A549 (cell line): ENCODE results near the gene TMEM9. TPM values are rescaled to one million over a fixed set of nuclear protein-coding genes. Genes with fewer than 3 reads are reported as not detected.

Experiments used
- ATAC-seq, 2 experiments: fragments of 200-7000 bp in 1 of 2; fragments of >200 bp in 1 of 2; cut with Nextera tagmentation in 1 of 2; cut with Tn5 transposase in 1 of 2; 3 replicates each; pipeline versions ENCODE4 v1.8.0 to v1.9.1; 2018 to 2020; ENCODE audit warnings: mild to moderate bottlenecking in 1 of 2, moderate library complexity in 1 of 2
- CTCF ChIA-PET: fragments of 300-600 bp; sonication (Branson Sonifier 250); formaldehyde crosslinking; extraction: SDS; loops from one replicate; lab custom pipeline; 2021; ENCODE audit warnings: antibody characterized with exemption, inconsistent platforms; lab: Yijun Ruan, JAX
- POLR2A ChIA-PET: fragments of 350-600 bp; formaldehyde crosslinking; extraction: SDS; loops from one replicate; lab custom pipeline; 2021; ENCODE audit warnings: antibody characterized with exemption, inconsistent platforms; lab: Yijun Ruan, JAX
- DNase-seq, 2 experiments: peaks; one replicate each; pipeline versions ENCODE4 v3.0.0 to v3.0.0-alpha.2; 2011 to 2016; ENCODE audit warnings: low read depth in 1 of 2, low spot score in 1 of 2
- FAIRE-seq: peaks from 2 replicates; lab custom pipeline; 2011; peaks lifted over from hg19 to GRCh38; lab: Jason Lieb, UNC
- H3K27ac ChIP-seq, 2 experiments: fragments of >200 bp; sonication (Bioruptor Twin); formaldehyde crosslinking; 3 replicates each; pipeline ENCODE4 v1.5.1; 2016 to 2017
- H3K4me1 ChIP-seq: fragments of >200 bp; sonication (Bioruptor Twin); formaldehyde crosslinking; 3 replicates; pipeline ENCODE4 v1.6.1; 2016
- H3K4me2 ChIP-seq: fragments of >200 bp; sonication (Bioruptor Twin); formaldehyde crosslinking; 3 replicates; pipeline ENCODE4 v1.6.1; 2016
- H3K4me3 ChIP-seq: fragments of >200 bp; sonication (Bioruptor Twin); formaldehyde crosslinking; 3 replicates; pipeline ENCODE4 v1.5.1; 2016
- H3K9me3 ChIP-seq: fragments of >200 bp; sonication (Bioruptor Twin); formaldehyde crosslinking; 3 replicates; pipeline ENCODE4 v1.6.1; 2016
- CEBPB ChIP-seq, 2 experiments: fragments of >200 bp in 1 of 2; sonication (Bioruptor Twin) in 1 of 2; formaldehyde crosslinking in 1 of 2; IDR thresholded peaks; 2 replicates each; pipeline ENCODE4 v1.6.1; 2012 to 2016
- CHD4 ChIP-seq: fragments of 200-600 bp; sonication (generic); IDR thresholded peaks from 2 replicates; pipeline ENCODE4 v1.6.1; 2016; ENCODE audit warnings: antibody characterized with exemption, mild to moderate bottlenecking, borderline replicate concordance
- EP300 ChIP-seq, 2 experiments: fragments of >200 bp; sonication (Bioruptor Twin); formaldehyde crosslinking; IDR thresholded peaks; 2 replicates in 1 of 2; 3 replicates in 1 of 2; pipeline ENCODE4 v1.6.1; 2016 to 2017
- ESRRA ChIP-seq: fragments of 150-350 bp; IDR thresholded peaks from 2 replicates; pipeline ENCODE4 v1.6.1; 2014; ENCODE audit warnings: mild to moderate bottlenecking, low read length, borderline replicate concordance
- FOXS1 ChIP-seq: fragments of 250-450 bp; sonication (Bioruptor Pico); IDR thresholded peaks from 2 replicates; pipeline ENCODE4 v1.5.0; 2020; ENCODE audit warnings: mild to moderate bottlenecking, moderate library complexity
- HDAC2 ChIP-seq: fragments of 200-600 bp; sonication (generic); IDR thresholded peaks from 2 replicates; pipeline ENCODE4 v1.6.1; 2016
- HOXB5 ChIP-seq: fragments of 250-450 bp; sonication (Bioruptor Pico); IDR thresholded peaks from 2 replicates; pipeline ENCODE4 v1.5.0; 2020; ENCODE audit warnings: mild to moderate bottlenecking, moderate library complexity
- JUN ChIP-seq, 2 experiments: fragments of >200 bp; sonication (Bioruptor Twin); formaldehyde crosslinking; IDR thresholded peaks; 2 replicates in 1 of 2; 3 replicates in 1 of 2; pipeline ENCODE4 v1.6.1; 2016 to 2017
- RARB ChIP-seq: fragments of 250-450 bp; sonication (Bioruptor Pico); IDR thresholded peaks from 2 replicates; pipeline ENCODE4 v1.8.0; 2021; ENCODE audit warnings: mild to moderate bottlenecking, moderate library complexity
- TP53 ChIP-seq: fragments of 250-450 bp; sonication (Bioruptor Pico); IDR thresholded peaks from 2 replicates; pipeline ENCODE4 v1.5.0; 2021; ENCODE audit warnings: mild to moderate bottlenecking, moderate library complexity
- ZC3H11A ChIP-seq: fragments of 450-650 bp; IDR thresholded peaks from 2 replicates; pipeline ENCODE4 v1.6.1; 2014; ENCODE audit warnings: antibody characterized with exemption, mild to moderate bottlenecking
- ZSCAN20 ChIP-seq: fragments of 250-450 bp; sonication (Bioruptor Pico); IDR thresholded peaks from 2 replicates; pipeline ENCODE4 v1.8.0; 2022; ENCODE audit warnings: mild to moderate bottlenecking, moderate library complexity
- WGBS: methylation state at CpG from one replicate; pipeline ENCODE4 v1.1.6; 2017; ENCODE audit errors: missing lambda C conversion rate; 5-methylcytosine and 5-hydroxymethylcytosine counted together
- polyA minus RNA-seq: library from RNA; depleted of rRNA, polyadenylated mRNA; stranded (reverse); fragments of >200 nt; gene quantifications from 2 replicates; pipeline ENCODE4 v1.2.3, GENCODE V29; 2011; rRNA and poly(A)+ RNA removed
- polyA plus RNA-seq, 4 experiments: library from polyadenylated mRNA; depleted of rRNA in 3 of 4; stranded (reverse); fragments of >200 nt; fragmentation: RNase III in 1 of 4; extraction: RNeasy Plus Mini Kit Qiagen cat#74134 plus additional on column Dnase treatment in 1 of 4; gene quantifications; 2 replicates in 3 of 4; 3 replicates in 1 of 4; pipeline ENCODE4 v1.2.3, GENCODE V29; 2011 to 2017
- TF ChIP-seq, protein P1 (sequence below): fragments of >200 bp; sonication (Bioruptor Twin); formaldehyde crosslinking; IDR thresholded peaks from 3 replicates; pipeline ENCODE4 v1.6.1; 2016
- TF ChIP-seq, protein P2 (sequence below): fragments of >200 bp; sonication (Bioruptor Twin); formaldehyde crosslinking; IDR thresholded peaks from 2 replicates; pipeline ENCODE4 v1.6.1; 2016
- TF ChIP-seq, protein P3 (sequence below): IDR thresholded peaks from 2 replicates; pipeline ENCODE4 v1.6.1; 2012
- TF ChIP-seq, protein P4 (sequence below): fragments of 200-600 bp; sonication (generic); IDR thresholded peaks from 2 replicates; pipeline ENCODE4 v1.6.1; 2016; ENCODE audit warnings: antibody characterized with exemption, mild to moderate bottlenecking, moderate library complexity
- TF ChIP-seq, protein P5 (sequence below): IDR thresholded peaks from 2 replicates; pipeline ENCODE4 v1.6.1; 2012; ENCODE audit warnings: low read depth, borderline replicate concordance

The TMEM9 gene
- polyA plus RNA-seq (2011; rRNA removed) (97.0 and 119 TPM in 2 replicates), polyA plus RNA-seq (2017; fragmentation: RNase III; extraction: RNeasy Plus Mini Kit Qiagen cat#74134 plus additional on column Dnase treatment) (75.7 to 86.8 TPM (median 83.3 TPM) in 3 replicates), polyA minus RNA-seq (68.8 and 75.9 TPM in 2 replicates)
- 110 and 139 TPM in 2 replicates for polyA plus RNA-seq (2012; cell fraction: cytosol; rRNA removed)
- polyA plus RNA-seq (2012; cell fraction: nucleus; rRNA removed), result 114 and 137 TPM in 2 replicates

DNA sequence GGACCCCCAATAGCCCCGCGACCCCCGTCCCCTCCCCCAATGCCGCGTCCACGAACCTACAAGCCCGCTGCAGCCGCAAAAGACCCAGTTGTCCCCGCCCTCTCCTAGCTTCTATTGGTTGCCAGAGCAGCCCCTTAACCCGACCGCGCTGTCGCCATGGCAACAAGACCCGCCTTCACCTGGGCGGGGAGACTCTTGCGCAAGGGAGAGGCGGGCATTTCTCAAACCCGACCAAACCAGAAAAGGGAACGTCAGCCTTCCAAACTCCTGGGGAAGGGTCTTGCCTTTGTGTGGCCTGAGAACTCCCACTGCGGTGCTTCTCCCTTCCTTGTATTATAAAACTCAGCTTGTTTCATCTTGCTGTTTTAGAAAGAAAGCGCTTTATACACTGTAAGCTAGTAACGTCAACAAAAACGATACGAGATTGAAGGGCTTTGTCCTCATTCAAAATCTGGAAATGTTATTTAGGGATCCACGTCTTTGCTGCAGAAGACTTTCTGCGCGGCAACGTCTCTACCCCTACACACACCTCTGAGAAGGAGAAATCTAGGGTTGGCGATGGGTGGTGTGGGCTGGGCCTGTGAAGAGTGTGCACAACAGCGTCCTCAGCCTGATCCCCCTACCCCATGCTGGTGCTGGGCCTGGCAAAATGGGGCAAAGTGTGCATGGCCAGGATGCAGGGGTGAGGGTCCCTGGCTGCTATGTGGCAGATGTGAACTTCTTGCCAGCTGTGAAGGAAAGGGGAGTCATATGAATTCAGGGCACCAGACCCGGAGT is at the start of gene TMEM9:
TSS of gene TMEM9 (minus strand) at position 86 of the 777 bp plus-strand sequence. CDS start 551 bp downstream, outside the sequence.
- WGBS, result 28% methylated on average over 21 of the region's 31 CpGs
- ChIA-PET POLR2A (interaction anchor here (0.6 to 1.3 kb wide), 4 partner anchors 9 to 17 kb away, joined by 3 to 5 read pairs (median 5); no protein-coding TSS in a partner anchor), CTCF (interaction anchor here (0.6 to 11.5 kb wide), 9 partner anchors 10 to 111 kb away, joined by 3 to 112 read pairs (median 4); no protein-coding TSS in a partner anchor)
- Histone ChIP-seq H3K27ac (peak within 1 kb of the TSS; percentile 91 to 97), H3K4me3 (peak within 1 kb of the TSS; percentile 95), H3K4me1 (peaks cover 7% of the 10 kb centered on the region), H3K4me2 (peak within 1 kb of the TSS; percentile 94), H3K9me3 (no peaks in the 10 kb centered on the region)
- peak; percentile 93 to 97 for DNase-seq
- FAIRE-seq, result peak; percentile 13
- TF ChIP-seq TP53, result no peak
- TF ChIP-seq, protein P1, sequence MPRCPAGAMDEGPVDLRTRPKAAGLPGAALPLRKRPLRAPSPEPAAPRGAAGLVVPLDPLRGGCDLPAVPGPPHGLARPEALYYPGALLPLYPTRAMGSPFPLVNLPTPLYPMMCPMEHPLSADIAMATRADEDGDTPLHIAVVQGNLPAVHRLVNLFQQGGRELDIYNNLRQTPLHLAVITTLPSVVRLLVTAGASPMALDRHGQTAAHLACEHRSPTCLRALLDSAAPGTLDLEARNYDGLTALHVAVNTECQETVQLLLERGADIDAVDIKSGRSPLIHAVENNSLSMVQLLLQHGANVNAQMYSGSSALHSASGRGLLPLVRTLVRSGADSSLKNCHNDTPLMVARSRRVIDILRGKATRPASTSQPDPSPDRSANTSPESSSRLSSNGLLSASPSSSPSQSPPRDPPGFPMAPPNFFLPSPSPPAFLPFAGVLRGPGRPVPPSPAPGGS, result 0 out of 3 replicates have a peak, but pooled peaks have one; percentile 74
- TF ChIP-seq, protein P2, sequence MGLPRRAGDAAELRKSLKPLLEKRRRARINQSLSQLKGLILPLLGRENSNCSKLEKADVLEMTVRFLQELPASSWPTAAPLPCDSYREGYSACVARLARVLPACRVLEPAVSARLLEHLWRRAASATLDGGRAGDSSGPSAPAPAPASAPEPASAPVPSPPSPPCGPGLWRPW, result peak; percentile 39; the same call in 1 of the 2 replicates
- no peak for TF ChIP-seq CHD4
- no peak for TF ChIP-seq FOXS1
- no peak for TF ChIP-seq EP300 (IDR thresholded peaks at IDR 0.05)
- TF ChIP-seq CEBPB (IDR thresholded peaks at IDR 0.05), result peak; percentile 97 to 100
- no peak for TF ChIP-seq HDAC2
- TF ChIP-seq, protein P3, sequence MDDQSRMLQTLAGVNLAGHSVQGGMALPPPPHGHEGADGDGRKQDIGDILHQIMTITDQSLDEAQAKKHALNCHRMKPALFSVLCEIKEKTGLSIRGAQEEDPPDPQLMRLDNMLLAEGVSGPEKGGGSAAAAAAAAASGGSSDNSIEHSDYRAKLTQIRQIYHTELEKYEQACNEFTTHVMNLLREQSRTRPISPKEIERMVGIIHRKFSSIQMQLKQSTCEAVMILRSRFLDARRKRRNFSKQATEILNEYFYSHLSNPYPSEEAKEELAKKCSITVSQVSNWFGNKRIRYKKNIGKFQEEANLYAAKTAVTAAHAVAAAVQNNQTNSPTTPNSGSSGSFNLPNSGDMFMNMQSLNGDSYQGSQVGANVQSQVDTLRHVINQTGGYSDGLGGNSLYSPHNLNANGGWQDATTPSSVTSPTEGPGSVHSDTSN, result peak; percentile 91
- ATAC-seq, result peak; percentile 88 to 95

DNA sequence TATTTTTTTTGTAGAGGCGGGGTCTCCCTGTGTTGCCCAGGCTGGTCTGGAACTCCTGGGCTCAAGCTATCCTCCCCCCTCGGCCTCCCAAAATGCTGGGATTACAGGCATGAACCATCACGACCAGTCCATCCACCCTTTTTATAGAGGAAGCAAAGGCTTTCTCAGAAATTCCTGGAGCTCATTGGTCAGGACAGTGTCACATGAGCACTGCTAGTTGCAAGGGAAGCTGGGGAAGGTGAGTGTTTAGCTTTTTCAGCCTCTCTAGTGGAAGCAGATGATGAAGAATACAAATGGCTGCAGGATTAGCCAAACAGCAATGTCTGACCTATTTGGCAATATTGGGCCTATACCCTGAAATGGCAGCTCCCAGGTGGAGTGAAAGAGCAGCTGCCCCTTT is 44.3 kb upstream of the TMEM9 start:
- no peak for TF ChIP-seq RARB (CRISPR knock-in tag)
- TF ChIP-seq ZSCAN20 (CRISPR knock-in tag), result no peak
- TF ChIP-seq, protein P2, result no peak
- no peak for TF ChIP-seq HOXB5
- TF ChIP-seq FOXS1, result no peak
- TF ChIP-seq JUN (IDR thresholded peaks at IDR 0.05), result no peak
- TF ChIP-seq, protein P4, sequence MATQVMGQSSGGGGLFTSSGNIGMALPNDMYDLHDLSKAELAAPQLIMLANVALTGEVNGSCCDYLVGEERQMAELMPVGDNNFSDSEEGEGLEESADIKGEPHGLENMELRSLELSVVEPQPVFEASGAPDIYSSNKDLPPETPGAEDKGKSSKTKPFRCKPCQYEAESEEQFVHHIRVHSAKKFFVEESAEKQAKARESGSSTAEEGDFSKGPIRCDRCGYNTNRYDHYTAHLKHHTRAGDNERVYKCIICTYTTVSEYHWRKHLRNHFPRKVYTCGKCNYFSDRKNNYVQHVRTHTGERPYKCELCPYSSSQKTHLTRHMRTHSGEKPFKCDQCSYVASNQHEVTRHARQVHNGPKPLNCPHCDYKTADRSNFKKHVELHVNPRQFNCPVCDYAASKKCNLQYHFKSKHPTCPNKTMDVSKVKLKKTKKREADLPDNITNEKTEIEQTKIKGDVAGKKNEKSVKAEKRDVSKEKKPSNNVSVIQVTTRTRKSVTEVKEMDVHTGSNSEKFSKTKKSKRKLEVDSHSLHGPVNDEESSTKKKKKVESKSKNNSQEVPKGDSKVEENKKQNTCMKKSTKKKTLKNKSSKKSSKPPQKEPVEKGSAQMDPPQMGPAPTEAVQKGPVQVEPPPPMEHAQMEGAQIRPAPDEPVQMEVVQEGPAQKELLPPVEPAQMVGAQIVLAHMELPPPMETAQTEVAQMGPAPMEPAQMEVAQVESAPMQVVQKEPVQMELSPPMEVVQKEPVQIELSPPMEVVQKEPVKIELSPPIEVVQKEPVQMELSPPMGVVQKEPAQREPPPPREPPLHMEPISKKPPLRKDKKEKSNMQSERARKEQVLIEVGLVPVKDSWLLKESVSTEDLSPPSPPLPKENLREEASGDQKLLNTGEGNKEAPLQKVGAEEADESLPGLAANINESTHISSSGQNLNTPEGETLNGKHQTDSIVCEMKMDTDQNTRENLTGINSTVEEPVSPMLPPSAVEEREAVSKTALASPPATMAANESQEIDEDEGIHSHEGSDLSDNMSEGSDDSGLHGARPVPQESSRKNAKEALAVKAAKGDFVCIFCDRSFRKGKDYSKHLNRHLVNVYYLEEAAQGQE, result no peak
- no peak for TF ChIP-seq ZC3H11A
- TF ChIP-seq ESRRA, result no peak
- TF ChIP-seq, protein P5, sequence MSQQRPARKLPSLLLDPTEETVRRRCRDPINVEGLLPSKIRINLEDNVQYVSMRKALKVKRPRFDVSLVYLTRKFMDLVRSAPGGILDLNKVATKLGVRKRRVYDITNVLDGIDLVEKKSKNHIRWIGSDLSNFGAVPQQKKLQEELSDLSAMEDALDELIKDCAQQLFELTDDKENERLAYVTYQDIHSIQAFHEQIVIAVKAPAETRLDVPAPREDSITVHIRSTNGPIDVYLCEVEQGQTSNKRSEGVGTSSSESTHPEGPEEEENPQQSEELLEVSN, result no peak
- CTCF ChIA-PET, result interaction anchor here (0.6 to 1.1 kb wide), 5 partner anchors 17 to 1152 kb away, joined by 3 to 7 read pairs (median 3); no protein-coding TSS in a partner anchor
- POLR2A ChIA-PET, result no interaction called here
- no peak overlapping the region for H3K4me3 ChIP-seq
- no peak overlapping the region for H3K27ac ChIP-seq
- ATAC-seq (no peak), FAIRE-seq (no peak), DNase-seq (no peak)
- no peak overlapping the region for H3K4me2 ChIP-seq
- no peaks in the 10 kb centered on the region for H3K9me3 ChIP-seq
- no peaks in the 10 kb centered on the region for H3K4me1 ChIP-seq
- WGBS, result 80% methylated on average over 3 of the region's 3 CpGs
